ENCODE results near the gene DPYD. TPM values are rescaled to one million over a fixed set of nuclear protein-coding genes. Genes with fewer than 3 reads are reported as not detected.
"Not testable (repeated sequence)": the region's sequence is repeated elsewhere in the genome, so short reads cannot be mapped to it uniquely, and the experiment has no call there.

The DPYD gene
- polyA plus RNA-seq, 12 donors, result 6.4 to 16.0 (median 9.2) TPM; not detected in 1

DNA sequence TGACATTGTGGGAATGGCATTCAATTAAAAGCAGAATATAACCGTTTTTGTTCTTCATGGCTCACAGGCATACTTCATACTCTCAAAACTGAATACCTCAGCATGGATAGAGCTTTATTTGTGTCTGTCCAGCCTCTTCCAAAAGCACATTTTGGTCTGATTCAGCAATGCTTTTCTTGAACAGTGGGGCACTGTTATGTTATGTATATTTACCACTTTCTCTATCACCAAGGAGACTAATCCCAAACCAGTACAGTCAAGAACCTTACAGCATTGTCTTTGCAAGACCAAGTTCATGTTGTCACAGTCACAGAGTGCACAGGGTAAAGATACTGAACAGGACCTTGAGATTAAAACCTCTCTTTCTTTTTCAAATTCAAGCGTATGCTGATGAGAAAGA, 616.5 kb downstream of the DPYD start:
- DNase-seq, result no peak

DNA sequence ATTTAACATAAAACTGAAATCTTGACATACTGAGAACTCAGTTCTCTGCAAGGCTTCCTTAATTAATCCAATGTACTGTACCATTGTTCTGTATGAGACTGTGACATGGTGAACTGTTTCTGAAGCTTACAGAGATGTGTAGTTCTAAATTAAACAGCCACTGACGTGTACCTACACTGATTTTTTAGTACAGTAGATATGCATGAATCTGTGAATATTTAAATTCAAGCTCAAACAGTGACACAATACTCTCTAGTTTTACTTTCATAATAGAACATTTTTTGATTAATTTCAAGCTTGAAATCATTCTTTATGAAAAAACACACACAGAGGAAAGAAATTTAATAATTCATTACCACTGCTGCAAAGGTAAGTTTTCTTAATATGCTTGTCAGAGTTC, 621.9 kb downstream of the DPYD start:
- DNase-seq, result no peak

DNA sequence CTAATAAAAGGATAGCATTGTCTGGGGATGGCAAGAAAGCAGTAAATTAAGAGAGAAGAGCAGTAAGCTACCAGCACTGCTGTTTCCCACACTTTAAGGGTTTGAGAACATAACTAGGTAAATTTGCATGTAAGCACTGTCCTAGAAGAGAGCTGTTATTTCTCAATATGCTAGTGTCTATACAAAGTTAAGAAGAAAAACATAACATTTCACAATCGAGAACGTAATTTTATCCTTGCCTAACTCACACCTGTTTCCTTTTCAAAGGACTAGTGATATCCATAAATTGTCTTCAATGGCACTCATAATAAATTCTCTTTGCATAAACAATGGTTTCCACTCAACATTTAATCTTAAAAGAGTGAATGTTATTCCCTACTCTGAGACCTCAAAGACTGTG, 623.2 kb downstream of the DPYD start:
- no peak for DNase-seq

DNA sequence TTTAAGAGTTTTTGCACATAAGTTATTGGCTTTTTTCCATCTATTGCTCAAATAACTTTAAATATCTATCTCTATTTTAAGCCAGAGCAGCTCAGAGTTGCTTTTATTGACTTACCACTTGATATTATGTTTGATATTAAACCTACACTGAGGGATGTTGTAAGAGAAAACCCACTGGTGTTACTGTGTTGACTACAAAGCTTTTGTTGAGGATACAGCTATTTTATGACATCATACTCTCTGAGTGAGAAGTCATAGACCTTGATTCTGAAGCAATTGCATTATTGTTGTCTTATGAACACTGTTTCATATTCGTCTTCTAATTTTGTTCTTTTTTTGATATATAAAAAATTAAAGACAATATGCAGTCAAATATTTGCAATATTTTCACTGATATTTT, 638.9 kb downstream of the DPYD start:
- DNase-seq, result no peak

DNA sequence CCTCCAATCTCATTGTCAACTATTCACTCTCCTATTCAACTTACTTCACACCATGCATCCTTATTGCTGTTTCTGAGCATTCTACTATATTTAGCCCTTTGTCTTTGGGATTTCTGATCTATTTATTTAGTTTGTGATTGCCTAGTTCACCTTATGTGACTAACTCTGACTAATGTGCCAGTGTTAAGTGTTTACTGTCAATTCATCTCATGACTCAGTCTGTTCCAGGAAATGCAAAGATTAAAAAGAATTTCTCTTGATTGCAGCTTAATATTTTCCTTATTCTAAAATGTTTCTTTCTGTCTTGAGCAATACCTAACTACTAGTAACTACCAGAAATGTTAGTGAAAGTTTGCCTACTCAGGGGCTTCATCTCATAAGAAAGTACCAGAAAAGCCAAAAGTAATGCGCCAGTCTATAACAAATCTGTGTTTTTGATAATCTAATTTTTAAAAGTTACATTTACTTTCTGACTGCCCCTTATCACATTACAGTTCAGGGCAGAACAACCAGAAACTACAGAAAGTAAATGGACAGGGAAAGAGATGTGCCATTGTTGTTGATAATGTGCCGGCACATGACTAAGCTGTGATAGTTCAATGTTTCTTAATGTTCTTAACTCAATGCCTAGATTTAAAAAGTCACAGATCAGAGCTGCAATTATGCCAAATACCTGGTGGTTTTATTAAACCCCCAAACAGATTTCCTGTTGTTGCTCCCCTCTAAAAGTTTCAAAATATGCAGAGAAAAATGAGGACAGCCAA, 642.8 kb downstream of the DPYD start:
- DNase-seq, result no peak

DNA sequence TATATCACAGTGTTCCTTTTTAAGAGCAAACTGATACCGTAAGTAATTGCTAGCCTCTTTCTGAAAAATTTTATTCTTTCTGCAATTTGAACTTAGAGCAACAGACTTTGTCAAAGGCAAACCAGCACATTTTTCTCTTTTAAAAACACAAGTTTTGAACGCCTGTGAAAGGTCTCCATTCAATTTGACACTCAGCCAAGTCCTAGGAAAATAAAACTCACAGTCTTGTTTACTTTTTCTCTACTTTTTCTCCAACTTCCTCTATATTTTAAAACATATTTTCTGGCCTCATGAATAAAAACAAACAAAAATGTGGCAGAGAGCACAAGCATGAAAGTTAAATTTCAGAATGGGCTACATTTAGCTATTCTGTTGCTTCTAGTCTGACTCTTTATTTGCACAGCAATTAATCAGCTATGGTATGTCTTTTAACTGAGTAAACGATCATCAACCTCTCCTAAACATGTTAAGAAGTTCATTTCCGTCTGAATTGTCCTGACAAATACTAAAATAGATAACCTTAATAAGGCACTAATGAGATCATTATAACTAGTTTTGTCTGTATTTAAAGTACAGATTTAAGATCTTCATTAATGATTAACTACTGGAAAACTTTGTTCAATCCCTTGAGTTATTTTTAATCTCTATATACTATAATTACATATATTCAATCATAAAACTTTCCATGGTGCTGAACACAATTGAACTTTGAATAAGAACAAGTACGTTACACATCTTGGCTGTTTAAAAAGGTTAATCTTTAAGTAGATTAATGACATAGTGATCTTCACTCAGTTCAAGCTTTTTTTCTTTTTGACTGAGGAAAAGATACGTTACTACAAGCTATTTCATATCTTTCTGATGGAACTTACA, 648.7 kb downstream of the DPYD start:
- DNase-seq, result no peak

DNA sequence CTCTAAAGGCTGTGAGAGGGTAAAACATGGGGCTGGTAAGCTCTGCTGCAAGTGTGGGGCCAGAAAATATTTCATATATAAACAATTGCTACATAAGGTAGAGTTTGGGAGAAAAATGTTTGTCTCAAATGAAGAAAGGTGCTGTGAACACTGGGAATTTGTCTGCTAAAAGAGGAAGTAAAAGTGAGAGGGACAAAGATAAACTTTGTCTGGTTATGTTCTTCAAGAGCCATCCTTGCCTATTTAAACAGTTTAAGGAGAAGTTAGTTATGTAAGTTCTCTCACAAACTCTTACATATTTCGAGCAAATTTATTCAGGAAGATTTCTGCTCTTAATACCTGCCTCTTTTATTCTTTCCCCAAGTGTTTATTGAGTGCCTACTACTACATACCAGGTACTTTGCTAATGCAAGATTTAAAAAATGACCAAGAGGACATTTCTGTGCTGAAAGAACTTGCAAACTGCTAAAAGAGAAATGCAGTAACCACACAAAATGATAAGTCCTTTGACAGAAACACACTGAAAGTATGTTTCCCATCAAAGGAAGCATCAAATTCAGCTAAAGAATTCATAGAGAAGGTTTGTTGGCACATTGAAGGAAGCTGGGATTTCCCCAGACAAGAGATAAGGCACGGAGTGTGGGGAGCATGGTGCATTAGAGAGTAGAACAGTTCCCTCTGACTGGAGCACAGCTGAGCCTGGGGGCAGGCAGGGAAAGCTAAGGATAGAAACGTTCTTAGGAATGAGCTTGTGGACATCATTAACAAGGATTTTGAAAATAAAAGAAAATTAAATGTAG, 650.1 kb downstream of the DPYD start:
- DNase-seq, result no peak

DNA sequence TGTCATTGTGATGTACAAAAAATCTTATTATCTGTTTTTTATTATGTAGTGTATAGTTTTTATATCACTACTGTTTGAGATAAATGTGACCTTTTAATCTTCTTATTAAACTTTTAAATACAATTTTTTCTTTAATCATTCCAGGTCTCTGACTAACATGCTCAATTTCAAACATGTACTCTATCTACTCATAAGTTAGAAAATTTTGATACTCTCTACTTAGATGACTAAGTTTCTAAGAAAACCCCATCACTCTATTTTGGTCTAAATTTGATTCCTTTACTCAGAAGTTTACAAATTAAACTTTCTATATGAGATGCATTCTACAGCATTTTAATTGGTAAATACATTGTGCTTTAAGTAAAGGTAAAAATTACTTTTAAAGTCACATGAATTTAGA, 655.2 kb downstream of the DPYD start:
- DNase-seq, result no peak

DNA sequence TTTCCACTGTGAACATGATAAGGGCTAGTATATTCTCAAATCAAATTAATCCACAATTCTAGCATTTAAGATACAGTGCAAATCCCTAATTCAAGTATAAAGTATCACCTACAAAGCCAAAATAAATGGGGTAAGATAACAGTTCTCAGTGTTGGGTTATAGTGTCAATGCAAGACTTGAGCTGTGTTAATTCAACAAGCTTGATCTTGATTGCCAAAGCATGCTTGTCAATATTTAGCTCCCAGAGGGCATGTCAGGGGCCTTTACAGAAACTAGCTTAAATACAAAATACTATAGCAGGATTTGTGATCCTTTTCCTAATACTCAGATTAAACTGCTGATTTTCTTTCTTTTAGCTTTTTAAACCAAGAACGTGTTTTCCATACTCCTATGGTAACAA, 658.0 kb downstream of the DPYD start:
- no peak for DNase-seq

DNA sequence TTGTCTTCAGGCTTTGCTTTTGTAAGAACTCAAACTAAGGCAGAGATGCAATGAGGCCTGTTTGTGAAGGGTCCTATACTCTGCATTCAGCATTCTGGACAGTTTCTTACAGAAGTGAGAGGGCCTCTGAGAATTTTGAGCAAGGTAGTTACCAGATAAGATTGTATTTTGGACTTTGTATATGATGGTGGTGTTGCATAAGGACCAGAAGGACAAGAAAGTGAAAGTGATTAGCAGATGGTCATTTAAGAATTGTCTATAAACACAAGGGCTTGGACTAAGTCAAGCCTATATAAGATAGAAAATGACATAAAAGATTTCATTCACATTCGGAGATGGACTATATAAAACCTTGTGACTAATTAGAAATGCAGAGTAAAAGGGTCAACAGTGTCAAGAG, 662.2 kb downstream of the DPYD start:
- DNase-seq, result no peak

DNA sequence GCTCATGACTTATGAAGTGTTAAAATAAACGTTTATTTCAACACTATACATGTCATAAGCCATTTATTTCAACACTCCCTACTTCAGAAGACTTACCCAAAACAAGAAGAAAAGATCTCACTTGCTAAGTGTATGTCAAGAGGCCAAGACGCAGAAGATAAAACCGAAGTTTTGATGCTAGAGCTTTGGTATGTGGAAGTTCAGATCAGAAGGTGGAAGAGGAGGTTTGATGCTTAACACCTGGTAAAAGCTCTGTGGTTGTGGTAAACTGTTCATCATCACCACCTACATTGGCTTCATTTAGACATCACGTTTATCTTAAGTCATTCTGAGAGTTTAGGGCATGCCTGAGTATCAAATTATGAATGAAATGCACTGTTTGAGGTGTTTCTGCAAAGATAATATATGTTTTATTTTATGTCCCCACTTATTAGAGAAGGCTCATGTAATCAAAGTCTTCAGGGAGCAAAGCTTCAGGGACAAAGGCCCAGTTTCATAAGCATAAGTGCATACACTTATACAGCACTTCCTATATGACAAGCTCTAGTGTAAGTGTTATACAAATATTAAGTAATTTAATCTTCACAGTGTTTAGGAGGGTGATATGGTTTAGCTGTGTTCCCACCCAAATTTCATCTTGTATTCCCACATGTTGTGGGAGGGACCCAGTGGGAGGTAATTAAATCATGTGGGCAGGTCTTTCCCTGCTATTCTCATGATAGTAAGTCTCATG, 665.9 kb downstream of the DPYD start:
- DNase-seq, result no peak

DNA sequence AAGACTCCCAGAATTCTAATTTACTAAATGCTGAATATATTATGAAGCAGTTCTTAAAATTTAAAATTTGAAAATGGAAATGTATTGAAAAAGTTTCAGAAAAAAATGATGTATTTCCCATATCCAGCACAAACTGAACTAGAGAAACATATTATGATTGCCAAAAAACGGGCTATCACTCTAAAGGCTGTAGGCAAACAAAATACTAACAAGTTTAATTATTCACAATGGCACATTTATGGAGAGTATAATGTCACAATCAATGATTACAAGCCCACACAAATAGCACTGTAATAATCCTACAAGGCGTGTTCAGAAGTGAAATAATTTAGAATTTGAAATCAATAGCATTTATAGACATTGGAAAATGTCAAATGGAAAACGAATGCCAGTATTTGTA, 667.9 kb downstream of the DPYD start:
- no peak for DNase-seq

DNA sequence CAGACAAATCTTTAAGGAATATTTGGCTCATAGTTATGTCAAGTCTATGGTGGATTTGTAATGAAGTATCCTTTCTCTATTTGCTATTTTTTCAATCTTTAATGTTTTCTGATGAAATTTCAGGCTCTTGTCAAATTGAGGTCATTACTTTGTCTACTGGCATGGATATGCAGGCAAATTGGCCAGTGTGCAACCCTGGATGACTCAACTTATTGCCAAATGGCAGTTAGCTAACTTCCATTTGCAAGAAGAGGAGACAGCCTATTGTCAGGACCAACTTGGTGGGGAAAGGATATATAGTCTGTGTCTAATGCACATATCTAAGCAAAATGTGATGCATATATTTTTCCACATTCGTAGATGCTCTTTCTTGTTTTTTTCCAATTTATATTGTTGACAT, 668.8 kb downstream of the DPYD start:
- DNase-seq, result no peak

DNA sequence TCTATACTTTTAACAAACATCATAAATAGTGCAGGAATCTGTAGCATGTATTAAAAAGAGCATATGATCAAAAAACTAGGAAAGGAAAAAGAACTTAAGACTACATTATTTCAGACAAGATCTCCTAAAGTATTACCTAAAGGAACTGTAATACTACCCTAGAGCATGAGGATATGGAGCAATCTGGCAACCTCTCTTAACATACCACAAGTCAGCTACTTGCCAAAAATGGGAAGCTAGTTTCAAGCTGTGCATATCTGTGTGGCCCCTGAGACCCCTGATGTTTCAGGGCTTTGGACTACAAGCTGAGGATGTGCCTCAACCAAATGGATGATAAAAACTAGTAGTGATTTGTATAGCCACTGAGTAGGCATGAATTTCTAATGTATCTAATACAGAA, 673.6 kb downstream of the DPYD start:
- DNase-seq, result no peak

DNA sequence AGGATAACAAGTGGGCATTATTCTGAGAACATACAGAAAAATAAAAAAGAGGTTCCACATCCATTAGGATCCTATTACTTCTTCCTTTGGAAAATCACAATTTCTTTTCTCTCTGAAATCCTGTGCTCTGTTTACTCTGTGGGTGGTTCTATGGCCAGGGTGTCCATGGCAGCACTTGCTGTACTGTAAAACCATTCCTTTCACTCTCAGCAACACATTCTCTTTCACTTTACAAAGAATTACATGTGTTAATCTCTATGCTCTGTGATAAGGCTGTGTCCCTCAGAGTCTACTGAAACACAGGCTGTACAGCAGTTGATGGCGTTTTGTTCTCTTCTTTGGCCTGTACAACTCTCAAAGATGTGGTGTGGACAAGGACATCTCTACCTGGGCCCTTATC, 675.2 kb downstream of the DPYD start:
- DNase-seq, result no peak

DNA sequence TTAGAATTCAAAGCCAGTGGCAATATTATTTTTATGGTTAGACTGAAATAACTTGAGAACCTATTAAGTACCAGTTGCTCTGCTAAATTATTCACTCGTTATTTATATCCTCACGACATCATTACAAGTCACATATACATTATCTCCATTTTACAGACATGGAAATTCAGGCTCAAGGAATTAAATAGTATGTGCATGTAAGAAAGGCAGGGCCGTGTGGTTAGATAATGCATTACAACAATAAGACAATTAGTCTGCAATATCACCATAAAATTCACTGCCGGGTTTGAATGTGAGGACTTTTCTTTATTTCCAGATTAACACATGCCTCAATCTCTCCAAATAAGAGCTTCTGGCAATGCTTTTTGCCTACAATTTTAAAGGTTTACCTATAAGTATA, 675.8 kb downstream of the DPYD start:
- DNase-seq, result no peak

DNA sequence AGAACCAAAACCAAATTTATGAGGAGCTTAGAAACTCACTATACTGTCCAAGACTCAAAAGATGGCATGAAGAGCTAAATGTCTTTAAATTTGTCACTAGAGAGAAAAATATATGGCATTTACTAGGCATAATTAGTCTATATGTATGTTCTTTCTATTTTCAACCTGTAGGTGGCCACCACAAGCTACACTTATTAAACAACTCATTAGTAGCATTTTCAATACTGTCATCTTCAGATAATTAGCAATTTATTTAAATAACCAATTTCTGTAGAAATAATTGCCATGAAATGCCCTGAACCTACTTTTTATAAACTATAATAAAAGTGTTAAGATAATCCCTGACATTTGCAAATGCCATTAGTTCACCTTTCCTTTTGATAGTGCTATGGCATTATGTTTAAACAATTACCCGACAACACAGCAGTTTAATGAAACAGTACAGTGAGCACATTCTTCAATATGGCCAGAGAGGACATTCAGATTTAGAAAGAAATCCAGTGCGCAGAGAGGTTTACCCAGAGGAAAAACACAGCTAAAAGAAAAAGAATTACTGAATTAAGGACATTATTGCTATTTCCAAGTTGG, 676.8 kb downstream of the DPYD start:
- DNase-seq, result no peak

DNA sequence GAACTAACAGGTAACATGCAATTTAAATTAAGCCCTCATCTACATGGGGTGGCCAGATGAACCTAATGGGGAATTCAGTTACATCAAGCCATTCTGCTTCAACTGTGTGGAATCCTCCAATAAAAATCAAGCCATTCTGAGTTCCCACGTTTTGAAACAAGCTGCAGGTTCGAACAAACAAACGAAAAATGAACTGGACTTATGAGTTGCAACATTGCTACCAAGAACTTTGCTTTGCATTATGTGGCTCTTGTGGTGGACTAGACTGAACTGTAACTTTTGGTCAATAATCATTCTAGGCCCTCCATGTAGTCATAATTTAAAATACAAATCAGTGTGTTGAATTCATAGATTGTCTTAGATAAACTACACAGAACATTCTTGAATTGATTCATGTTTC, 682.0 kb downstream of the DPYD start:
- no peak for DNase-seq

DNA sequence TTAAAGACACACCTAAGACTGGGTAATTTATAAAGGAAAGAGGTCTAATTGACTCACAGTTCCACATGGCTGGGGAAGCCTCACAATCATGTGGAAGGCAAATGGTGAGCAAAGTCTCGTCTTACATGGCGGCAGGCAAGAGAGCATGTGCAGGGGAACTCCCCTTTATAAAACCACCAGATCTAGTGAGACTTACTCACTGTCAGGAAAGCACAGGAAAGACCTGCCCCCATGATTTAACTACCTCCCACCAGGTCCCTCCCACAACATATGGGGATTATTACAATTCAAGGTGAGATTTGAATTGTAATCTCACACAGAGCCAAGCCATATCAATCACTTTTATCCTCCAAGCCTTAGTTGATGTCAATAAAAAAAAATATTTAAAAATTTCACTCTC, 689.5 kb downstream of the DPYD start:
- DNase-seq, result not testable (repeated sequence)

DNA sequence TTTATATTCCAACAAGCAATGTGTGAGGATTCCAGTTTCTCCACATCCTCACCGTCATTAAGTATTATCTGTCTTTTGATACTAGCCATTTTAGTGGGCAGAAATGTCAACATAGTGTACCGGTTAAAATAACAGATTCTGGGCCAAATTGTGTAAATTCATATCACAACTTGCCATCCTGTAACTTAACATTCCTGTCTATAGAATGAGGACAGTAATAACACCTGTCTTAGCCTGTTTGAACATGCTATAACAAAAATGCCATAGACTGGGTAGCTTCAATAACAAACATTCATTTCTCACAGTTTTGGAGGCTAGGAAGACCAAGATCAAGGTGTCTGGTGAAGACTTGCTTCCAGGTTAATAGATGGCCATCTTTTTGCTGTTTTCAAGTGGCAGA, 708.2 kb downstream of the DPYD start:
- DNase-seq, result no peak

DNA sequence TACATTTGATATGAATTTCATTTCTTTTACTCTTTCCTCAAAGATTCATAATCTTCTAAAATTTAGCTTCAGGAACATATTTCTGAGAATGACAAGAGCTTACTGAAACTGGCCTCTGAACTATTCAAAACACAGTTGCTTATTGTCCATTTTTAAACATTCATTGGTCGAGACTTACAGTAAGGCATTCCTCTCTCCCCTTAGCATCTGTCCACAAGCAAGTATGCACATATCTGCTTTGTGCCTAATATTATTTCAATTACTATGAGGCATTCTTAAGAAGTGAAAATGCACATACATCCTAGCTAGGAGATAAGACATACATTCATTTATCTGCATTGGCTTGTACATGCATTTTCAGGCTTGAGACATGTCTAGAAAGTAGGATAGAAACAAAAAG, 710.5 kb downstream of the DPYD start:
- no peak for DNase-seq

Measured in muscle of arm (tissue), 12 donors.